Gastroesophageal sphincter (tissue), 4 donors: ENCODE results near the gene SPSB3. TPM values are rescaled to one million over a fixed set of nuclear protein-coding genes. Genes with fewer than 3 reads are reported as not detected.

Experiments
- ATAC-seq: fragments of 150-250 bp; one replicate; pipeline ENCODE4 v1.9.1; 2016; ENCODE audit warnings: mild to moderate bottlenecking, moderate library complexity
- H3K27ac ChIP-seq, 4 donors: fragments of 200-600 bp; sonication (generic) in 3 of 4; 1 replicate in 3 of 4; 2 replicates in 1 of 4; pipeline ENCODE4 v1.5.1; 2016 to 2019
- H3K27me3 ChIP-seq: fragments of 200-600 bp; sonication (generic); one replicate; pipeline ENCODE4 v1.5.1; 2019
- H3K36me3 ChIP-seq, 2 donors: fragments of 200-600 bp; sonication (generic); one replicate each; pipeline ENCODE4 v1.5.1; 2019; ENCODE audit warnings: control low read depth in 1 of 2
- H3K4me1 ChIP-seq, 3 donors: fragments of 200-600 bp; sonication (generic); 1 replicate in 2 of 3; 2 replicates in 1 of 3; pipeline ENCODE4 v1.5.1; 2016 to 2019; ENCODE audit warnings: control low read depth in 2 of 3
- H3K4me3 ChIP-seq, 2 donors: fragments of 200-600 bp; sonication (generic); one replicate each; pipeline ENCODE4 v1.5.1; 2019; ENCODE audit warnings: mild to moderate bottlenecking in 1 of 2, moderate library complexity in 1 of 2
- H3K9me3 ChIP-seq, 3 donors: fragments of 200-600 bp; sonication (generic); one replicate each; pipeline ENCODE4 v1.5.1; 2017 to 2019; ENCODE audit warnings: control low read depth in 2 of 3
- EP300 ChIP-seq: sonication (generic); formaldehyde crosslinking; IDR thresholded peaks from one replicate; pipeline ENCODE4 v1.6.1; 2017; ENCODE audit warnings: antibody characterized with exemption, mild to moderate bottlenecking
- POLR2A ChIP-seq, 2 donors: fragments of 450-650 bp; IDR thresholded peaks; one replicate each; pipeline ENCODE4 v1.6.1; 2017; ENCODE audit warnings: antibody characterized with exemption in 2 of 2, mild to moderate bottlenecking in 2 of 2, moderate library complexity in 1 of 2
- POLR2AphosphoS5 ChIP-seq: sonication (generic); formaldehyde crosslinking; IDR thresholded peaks from one replicate; pipeline ENCODE4 v1.6.1; 2017; ENCODE audit warnings: antibody characterized with exemption
- WGBS, 2 donors: methylation state at CpG; one replicate each; pipeline ENCODE4 v1.1.5; 2018; ENCODE audit warnings: low coverage in 1 of 2; 5-methylcytosine and 5-hydroxymethylcytosine counted together
- total RNA-seq, 4 donors: library from RNA; depleted of rRNA; stranded (reverse); fragments of >200 nt; gene quantifications; one replicate each; pipeline ENCODE4 v1.1.0, GENCODE V29; 2016
- TF ChIP-seq, protein P1 (sequence below), 4 experiments: fragments of 200-600 bp in 2 of 4; fragments of 450-650 bp in 2 of 4; sonication (generic) in 1 of 4; IDR thresholded peaks; one replicate each; pipeline ENCODE4 v1.5.1; 2017 to 2019; ENCODE audit warnings: antibody characterized with exemption in 4 of 4, mild to moderate bottlenecking in 2 of 4, moderate library complexity in 2 of 4

Gene SPSB3
- total RNA-seq, 4 donors from 2014 or later = 52.4 to 81.1 (median 75.4) TPM

DNA sequence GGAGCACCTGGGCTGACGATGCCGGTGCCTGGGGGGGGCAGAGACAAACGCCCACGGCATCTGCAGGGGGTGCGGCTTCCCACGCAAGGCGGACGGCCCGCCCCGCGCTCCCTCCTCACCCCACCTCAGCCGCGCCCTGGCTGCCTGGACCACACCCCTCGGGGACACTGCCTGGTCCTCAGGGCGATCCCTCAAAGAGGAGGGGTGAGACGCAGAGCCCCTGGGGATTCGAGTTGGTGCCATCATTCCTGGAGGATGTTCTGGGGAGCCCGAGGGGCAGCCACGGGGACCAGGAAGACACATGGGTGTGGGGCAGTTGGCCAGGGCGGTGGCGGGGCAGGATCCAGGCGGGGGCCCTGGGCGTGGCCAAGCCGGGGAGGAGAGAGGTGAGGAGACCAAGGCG, 7.3 kb upstream of the SPSB3 start:
- WGBS, 2 donors = no CpG with 5 or more reads among the region's 25 CpGs
- ATAC-seq = no peak

DNA sequence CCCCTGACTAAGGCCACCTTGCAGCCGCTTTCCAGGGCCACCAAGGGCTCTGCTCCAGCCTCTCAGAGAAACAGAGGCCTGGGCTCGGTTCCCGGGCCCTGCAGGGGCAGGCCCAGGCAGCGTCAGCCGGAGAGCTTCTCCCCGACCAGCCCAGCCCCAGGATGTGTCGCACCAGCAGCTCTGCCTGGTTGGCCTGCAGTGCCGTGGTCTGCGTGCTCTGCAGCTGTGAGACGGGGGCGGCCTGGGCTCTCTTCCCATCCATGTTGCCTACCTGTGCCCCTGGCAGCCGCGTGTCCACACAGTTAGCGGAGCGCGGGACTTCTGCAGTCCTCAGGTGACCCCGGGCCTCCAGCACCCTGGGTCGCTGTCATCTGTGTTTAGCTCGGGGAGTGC, 6.3 kb upstream of the SPSB3 start:
- WGBS, 2 donors = no CpG with 5 or more reads among the region's 19 CpGs
- no peak for ATAC-seq
- no peaks in the 10 kb centered on the region for H3K27me3 ChIP-seq
- no peak overlapping the region for H3K4me3 ChIP-seq
- no peak overlapping the region for H3K27ac ChIP-seq
- peaks cover 0 to 78% of the 10 kb centered on the region in 2 donors for H3K36me3 ChIP-seq
- no peak for TF ChIP-seq EP300
- no peak for TF ChIP-seq POLR2AphosphoS5
- TF ChIP-seq, protein P1, sequence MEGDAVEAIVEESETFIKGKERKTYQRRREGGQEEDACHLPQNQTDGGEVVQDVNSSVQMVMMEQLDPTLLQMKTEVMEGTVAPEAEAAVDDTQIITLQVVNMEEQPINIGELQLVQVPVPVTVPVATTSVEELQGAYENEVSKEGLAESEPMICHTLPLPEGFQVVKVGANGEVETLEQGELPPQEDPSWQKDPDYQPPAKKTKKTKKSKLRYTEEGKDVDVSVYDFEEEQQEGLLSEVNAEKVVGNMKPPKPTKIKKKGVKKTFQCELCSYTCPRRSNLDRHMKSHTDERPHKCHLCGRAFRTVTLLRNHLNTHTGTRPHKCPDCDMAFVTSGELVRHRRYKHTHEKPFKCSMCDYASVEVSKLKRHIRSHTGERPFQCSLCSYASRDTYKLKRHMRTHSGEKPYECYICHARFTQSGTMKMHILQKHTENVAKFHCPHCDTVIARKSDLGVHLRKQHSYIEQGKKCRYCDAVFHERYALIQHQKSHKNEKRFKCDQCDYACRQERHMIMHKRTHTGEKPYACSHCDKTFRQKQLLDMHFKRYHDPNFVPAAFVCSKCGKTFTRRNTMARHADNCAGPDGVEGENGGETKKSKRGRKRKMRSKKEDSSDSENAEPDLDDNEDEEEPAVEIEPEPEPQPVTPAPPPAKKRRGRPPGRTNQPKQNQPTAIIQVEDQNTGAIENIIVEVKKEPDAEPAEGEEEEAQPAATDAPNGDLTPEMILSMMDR (IDR thresholded peaks at IDR 0.05) = no peak
- no peak for TF ChIP-seq POLR2A (IDR thresholded peaks at IDR 0.05)
- no peaks in the 10 kb centered on the region for H3K9me3 ChIP-seq
- H3K4me1 ChIP-seq = peaks cover 0 to 42% (median 15%) of the 10 kb centered on the region in 3 donors

More for the DNA sequence above, 7.3 kb upstream of the SPSB3 start:
- Histone ChIP-seq H3K27ac (no peak overlapping the region), H3K27me3 (no peaks in the 10 kb centered on the region), H3K4me3 (no peak overlapping the region), H3K36me3 (peaks cover 0 to 78% of the 10 kb centered on the region in 2 donors), H3K4me1 (peaks cover 0 to 32% (median 7%) of the 10 kb centered on the region in 3 donors), H3K9me3 (no peaks in the 10 kb centered on the region)
- TF ChIP-seq POLR2AphosphoS5 = no peak
- TF ChIP-seq, protein P1 (IDR thresholded peaks at IDR 0.05) = no peak

DNA sequence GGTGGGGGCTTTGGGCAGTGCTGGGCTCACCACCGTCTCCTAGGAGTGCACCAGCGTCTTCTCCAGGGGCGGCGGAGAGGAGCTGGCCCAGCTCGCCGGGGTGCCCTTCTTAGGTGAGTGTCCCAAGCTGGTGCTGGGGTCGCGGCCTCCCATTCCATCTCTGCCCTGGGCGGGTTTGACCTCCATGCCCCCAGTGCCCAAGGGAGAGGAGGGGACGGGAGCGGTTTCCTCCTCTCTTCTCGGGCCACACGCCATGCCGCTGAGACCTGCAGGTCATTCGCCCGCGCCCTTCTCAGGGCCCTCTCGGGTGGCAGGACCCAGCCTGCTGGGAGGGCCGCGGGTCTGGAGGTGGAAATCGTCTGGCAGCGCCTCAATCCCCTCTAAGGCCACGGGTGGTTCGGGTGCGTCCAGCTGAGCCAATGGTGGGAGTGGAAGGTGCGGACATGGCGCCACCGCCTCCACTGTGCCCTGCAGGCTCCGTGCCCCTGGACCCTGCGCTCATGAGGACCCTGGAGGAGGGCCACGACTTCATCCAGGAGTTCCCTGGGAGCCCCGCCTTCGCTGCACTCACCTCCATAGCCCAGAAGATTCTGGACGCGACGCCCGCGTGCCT, 5.8 kb upstream of the SPSB3 start:
- no peak overlapping the region for H3K4me3 ChIP-seq
- no peak overlapping the region for H3K27ac ChIP-seq
- H3K4me1 ChIP-seq = peaks cover 0 to 47% (median 18%) of the 10 kb centered on the region in 3 donors
- H3K27me3 ChIP-seq = no peaks in the 10 kb centered on the region
- no peak for TF ChIP-seq POLR2AphosphoS5
- TF ChIP-seq, protein P1 (IDR thresholded peaks at IDR 0.05) = no peak
- no peak for TF ChIP-seq POLR2A (IDR thresholded peaks at IDR 0.05)
- no peak for TF ChIP-seq EP300
- ATAC-seq = no peak
- peaks cover 0 to 78% of the 10 kb centered on the region in 2 donors for H3K36me3 ChIP-seq
- H3K9me3 ChIP-seq = no peaks in the 10 kb centered on the region
- WGBS, 2 donors = no CpG with 5 or more reads among the region's 38 CpGs

DNA sequence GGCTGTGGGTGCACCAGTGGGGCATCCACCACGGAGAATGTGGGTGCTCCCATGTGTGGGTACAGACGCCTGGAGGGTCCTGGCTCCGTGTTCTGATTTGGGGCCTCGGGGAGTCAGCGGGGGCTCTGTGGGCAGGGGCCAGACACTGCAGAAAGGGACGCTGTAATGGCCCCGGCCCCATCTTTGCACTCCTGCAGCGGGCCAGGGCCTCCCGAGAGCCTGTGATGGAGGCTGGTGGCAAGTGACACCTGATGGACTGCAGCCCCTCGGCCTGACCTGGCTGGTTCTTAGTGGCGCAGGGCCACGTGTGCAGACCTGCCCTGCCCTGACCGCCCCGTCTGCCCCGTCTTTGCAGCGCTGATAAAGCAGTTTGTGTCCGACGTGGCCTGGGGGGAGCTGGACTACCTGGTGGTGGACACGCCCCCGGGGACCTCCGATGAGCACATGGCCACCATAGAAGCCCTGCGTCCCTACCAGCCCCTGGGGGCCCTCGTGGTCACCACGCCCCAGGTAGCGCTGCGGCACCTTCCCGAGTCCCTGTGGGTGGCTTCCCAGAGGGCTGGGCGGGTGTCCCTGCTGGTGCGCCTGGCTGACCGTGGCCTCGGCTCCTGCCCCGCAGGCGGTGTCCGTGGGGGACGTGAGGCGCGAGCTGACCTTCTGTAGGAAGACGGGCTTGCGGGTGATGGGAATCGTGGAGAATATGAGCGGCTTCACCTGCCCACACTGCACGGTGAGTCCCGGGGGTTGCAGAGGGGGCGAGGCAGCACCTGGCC, 5.1 kb upstream of the SPSB3 start:
- no peak for ATAC-seq
- Histone ChIP-seq H3K9me3 (no peaks in the 10 kb centered on the region), H3K36me3 (peaks cover 0 to 77% of the 10 kb centered on the region in 2 donors), H3K27ac (no peak overlapping the region), H3K27me3 (no peaks in the 10 kb centered on the region), H3K4me1 (peaks cover 0 to 48% (median 18%) of the 10 kb centered on the region in 3 donors), H3K4me3 (no peak overlapping the region)
- no peak for TF ChIP-seq POLR2AphosphoS5
- TF ChIP-seq POLR2A (IDR thresholded peaks at IDR 0.05) = no peak
- TF ChIP-seq, protein P1 (IDR thresholded peaks at IDR 0.05) = no peak
- no peak for TF ChIP-seq EP300
- 100% methylated on average over 1 of the region's 44 CpGs; no CpG with 5 or more reads in 1 of the 2 donors for WGBS, 2 donors

DNA sequence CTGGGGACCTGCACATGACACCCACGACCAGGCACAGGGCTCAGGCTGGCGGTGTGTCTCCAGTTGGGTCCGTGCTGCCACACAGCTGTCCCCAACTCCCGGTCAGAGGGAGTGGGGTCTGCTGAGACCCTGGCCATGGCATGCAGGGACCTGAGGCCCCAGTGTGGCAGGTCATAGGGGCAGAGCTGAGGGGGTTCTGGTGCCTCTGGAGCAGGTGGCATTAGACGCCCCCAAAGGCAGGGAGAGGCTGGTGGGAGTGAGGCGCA, 4.6 kb upstream of the SPSB3 start:
- Histone ChIP-seq H3K4me1 (peaks cover 0 to 48% (median 18%) of the 10 kb centered on the region in 3 donors), H3K27ac (no peak overlapping the region), H3K36me3 (peaks cover 0 to 71% of the 10 kb centered on the region in 2 donors), H3K27me3 (no peaks in the 10 kb centered on the region), H3K9me3 (no peaks in the 10 kb centered on the region), H3K4me3 (no peak overlapping the region)
- no peak for ATAC-seq
- WGBS, 2 donors = 100% methylated on average over 1 of the region's 6 CpGs; no CpG with 5 or more reads in 1 of the 2 donors
- TF ChIP-seq EP300 (no peak), POLR2AphosphoS5 (no peak), POLR2A (IDR thresholded peaks at IDR 0.05) (no peak)
- TF ChIP-seq, protein P1 (IDR thresholded peaks at IDR 0.05) = no peak
